ENCODE measurements around the gene PDIA5. TPM values are rescaled to one million over a fixed set of nuclear protein-coding genes. Genes with fewer than 3 reads are reported as not detected.

The PDIA5 gene
- total RNA-seq, 1 experiment from 2014 or later = 24.3 TPM

GRCh38 chr3:123090728-123091531 lies 24.1 kb downstream of the PDIA5 start:
- H3K27ac ChIP-seq (ENCODE audit: insufficient read length, low read depth, low read length) = no peak overlapping the region
- no peak overlapping the region for H2BK15ac ChIP-seq (ENCODE audit: low read depth, low read length)
- DNase-seq = no peak
- no peak overlapping the region for H2BK5ac ChIP-seq (ENCODE audit: insufficient read length, low read length)
- no peaks in the 10 kb centered on the region for H4K20me1 ChIP-seq (ENCODE audit: control insufficient read depth, insufficient read depth, insufficient read length)
- H2AK5ac ChIP-seq (ENCODE audit: insufficient read length, low read length) = no peak overlapping the region
- Mint-ChIP-seq H3K27ac (peak overlapping the region in 2 of 3 experiments; percentile 16 to 79; a peak in 4 of 7 replicates), H3K4me1 (peaks cover 46 to 54% of the 10 kb centered on the region in 2 experiments), H3K27me3 (ENCODE audit: low read depth) (no peaks in the 10 kb centered on the region), H3K4me3 (no peak overlapping the region), H3K9me3 (no peaks in the 10 kb centered on the region), H3K36me3 (ENCODE audit: insufficient read depth in 1 of 3, low read depth in 3 of 3) (peaks cover 7 to 28% (median 13%) of the 10 kb centered on the region in 3 experiments; a peak in 6 of 7 replicates)
- no peak overlapping the region for H3K9ac ChIP-seq (ENCODE audit: extremely low read depth, insufficient read length, low read length)
- H3K9me3 ChIP-seq (ENCODE audit: control insufficient read depth, low read depth, low read length) = no peaks in the 10 kb centered on the region
- no peak overlapping the region for H4K5ac ChIP-seq (ENCODE audit: insufficient read length, low read depth, low read length)
- no peak overlapping the region for H4K91ac ChIP-seq (ENCODE audit: insufficient read length, low read depth, low read length)
- H2BK12ac ChIP-seq (ENCODE audit: insufficient read length, low read depth, low read length) = no peak overlapping the region
- H3K79me1 ChIP-seq (ENCODE audit: insufficient read depth, low read depth, low read length, poor library complexity, severe bottlenecking) = no peaks in the 10 kb centered on the region
- no peak for TF ChIP-seq CTCF (conservative IDR thresholded peaks at IDR 0.05)
- H2BK120ac ChIP-seq (ENCODE audit: low read depth, low read length, poor library complexity, severe bottlenecking) = no peak overlapping the region
- no peak overlapping the region for H3K4me2 ChIP-seq (ENCODE audit: insufficient read depth, insufficient read length, low read length)
- H3K23me2 ChIP-seq (ENCODE audit: insufficient read length, low read depth, low read length, poor library complexity, severe bottlenecking) = no peaks in the 10 kb centered on the region
- H3T11ph ChIP-seq (ENCODE audit: low read length) = no peak overlapping the region
- H3K23ac ChIP-seq (ENCODE audit: insufficient read length, low read depth, low read length) = no peak overlapping the region
- H2BK20ac ChIP-seq (ENCODE audit: low read depth, low read length, poor library complexity, severe bottlenecking) = no peak overlapping the region
- no peak overlapping the region for H3K56ac ChIP-seq (ENCODE audit: insufficient read length, low read depth, low read length)
- no peak overlapping the region for H3K14ac ChIP-seq (ENCODE audit: insufficient read depth, low read length)
- H3K18ac ChIP-seq (ENCODE audit: insufficient read length, low read depth, low read length) = no peak overlapping the region
- no peaks in the 10 kb centered on the region for H3K27me3 ChIP-seq (ENCODE audit: insufficient read depth, low read length)
- H3K4me1 ChIP-seq (ENCODE audit: insufficient read depth, low read length) = peaks cover 1% of the 10 kb centered on the region; the same call in 1 of the 2 replicates
- H4K8ac ChIP-seq (replicated peaks; ENCODE audit: insufficient read length, low read depth, low read length) = no peak overlapping the region
- H2AFZ ChIP-seq (ENCODE audit: low read length) = no peak overlapping the region
- no peak overlapping the region for H3K4ac ChIP-seq (ENCODE audit: low read depth, low read length)
- H3K79me2 ChIP-seq (ENCODE audit: insufficient read depth, low read length) = peaks cover 2% of the 10 kb centered on the region; the same call in 1 of the 2 replicates
- no CpG with 5 or more reads among the region's 12 CpGs for WGBS (ENCODE audit: extremely low coverage, insufficient read length, low lambda C conversion rate)

Measured in H9 (cell line).